ENCODE measurements around the gene METRNL.

DNA sequence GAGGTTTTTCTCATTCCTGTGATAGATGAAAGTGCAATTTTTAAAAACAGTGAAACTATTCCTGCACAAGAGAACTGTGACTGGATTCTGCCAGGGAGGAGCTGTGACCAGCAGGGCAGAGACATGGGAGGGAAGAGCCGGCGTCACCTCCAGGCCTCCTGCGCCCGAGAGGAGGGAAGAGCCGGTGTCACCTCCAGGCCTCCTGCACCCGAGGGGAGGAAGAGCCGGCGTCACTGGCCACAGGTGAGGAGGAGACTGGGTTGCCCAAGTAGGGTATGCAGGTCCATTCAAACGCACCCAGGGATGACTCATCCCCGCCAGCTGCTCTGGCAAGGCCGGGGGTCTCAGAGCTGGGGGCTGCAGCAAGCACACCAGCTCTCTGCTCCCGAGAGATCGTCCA lies 56.7 kb downstream of the METRNL start:
- TF ChIP-seq, protein P1, sequence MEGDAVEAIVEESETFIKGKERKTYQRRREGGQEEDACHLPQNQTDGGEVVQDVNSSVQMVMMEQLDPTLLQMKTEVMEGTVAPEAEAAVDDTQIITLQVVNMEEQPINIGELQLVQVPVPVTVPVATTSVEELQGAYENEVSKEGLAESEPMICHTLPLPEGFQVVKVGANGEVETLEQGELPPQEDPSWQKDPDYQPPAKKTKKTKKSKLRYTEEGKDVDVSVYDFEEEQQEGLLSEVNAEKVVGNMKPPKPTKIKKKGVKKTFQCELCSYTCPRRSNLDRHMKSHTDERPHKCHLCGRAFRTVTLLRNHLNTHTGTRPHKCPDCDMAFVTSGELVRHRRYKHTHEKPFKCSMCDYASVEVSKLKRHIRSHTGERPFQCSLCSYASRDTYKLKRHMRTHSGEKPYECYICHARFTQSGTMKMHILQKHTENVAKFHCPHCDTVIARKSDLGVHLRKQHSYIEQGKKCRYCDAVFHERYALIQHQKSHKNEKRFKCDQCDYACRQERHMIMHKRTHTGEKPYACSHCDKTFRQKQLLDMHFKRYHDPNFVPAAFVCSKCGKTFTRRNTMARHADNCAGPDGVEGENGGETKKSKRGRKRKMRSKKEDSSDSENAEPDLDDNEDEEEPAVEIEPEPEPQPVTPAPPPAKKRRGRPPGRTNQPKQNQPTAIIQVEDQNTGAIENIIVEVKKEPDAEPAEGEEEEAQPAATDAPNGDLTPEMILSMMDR (conservative IDR thresholded peaks at IDR 0.05), result no peak
- TF ChIP-seq EZH2 (IDR thresholded peaks at IDR 0.05; ENCODE audit: low read depth), result no peak

Measured in PC-9 (cell line).